Right atrium auricular region (tissue), 2 donors: ENCODE data around the gene NDUFS1. TPM values are rescaled to one million over a fixed set of nuclear protein-coding genes. Genes with fewer than 3 reads are reported as not detected.

Source experiments
- DNase-seq: peaks from one replicate; pipeline ENCODE4 v3.0.0-alpha.2; 2019; ENCODE audit warnings: low spot score
- H3K27ac ChIP-seq, 2 donors: fragments of 200-600 bp; sonication (generic); 1 replicate in 1 of 2; 2 replicates in 1 of 2; pipeline ENCODE4 v1.5.1; 2016 to 2019
- H3K27me3 ChIP-seq, 2 donors: fragments of 200-600 bp; sonication (generic); one replicate each; pipeline versions ENCODE4 v1.5.1 to v1.6.0; 2017 to 2019
- H3K36me3 ChIP-seq: fragments of 200-600 bp; sonication (generic); one replicate; pipeline ENCODE4 v1.5.1; 2016
- H3K4me1 ChIP-seq, 2 donors: fragments of 200-600 bp; sonication (generic); one replicate each; pipeline versions ENCODE4 v1.5.1 to v1.6.0; 2017 to 2019
- H3K4me3 ChIP-seq, 2 donors: fragments of 200-600 bp; sonication (generic); 1 replicate in 1 of 2; 2 replicates in 1 of 2; pipeline ENCODE4 v1.5.1; 2017 to 2019; ENCODE audit warnings: mild to moderate bottlenecking in 1 of 2, moderate library complexity in 1 of 2
- H3K9me3 ChIP-seq, 2 donors: fragments of 200-600 bp; sonication (generic); one replicate each; pipeline ENCODE4 v1.5.1; 2019
- total RNA-seq, 2 donors: library from RNA; depleted of rRNA; stranded (reverse); fragments of >200 nt; gene quantifications; one replicate each; pipeline ENCODE4 v1.1.0, GENCODE V29; 2016
- TF ChIP-seq, protein P1 (sequence below), 2 donors: fragments of 200-600 bp; sonication (generic); IDR thresholded peaks; one replicate each; pipeline ENCODE4 v1.5.1; 2019; ENCODE audit warnings: antibody characterized with exemption in 2 of 2

The NDUFS1 gene
- total RNA-seq, 2 donors from 2014 or later: 183 to 388 TPM

DNA sequence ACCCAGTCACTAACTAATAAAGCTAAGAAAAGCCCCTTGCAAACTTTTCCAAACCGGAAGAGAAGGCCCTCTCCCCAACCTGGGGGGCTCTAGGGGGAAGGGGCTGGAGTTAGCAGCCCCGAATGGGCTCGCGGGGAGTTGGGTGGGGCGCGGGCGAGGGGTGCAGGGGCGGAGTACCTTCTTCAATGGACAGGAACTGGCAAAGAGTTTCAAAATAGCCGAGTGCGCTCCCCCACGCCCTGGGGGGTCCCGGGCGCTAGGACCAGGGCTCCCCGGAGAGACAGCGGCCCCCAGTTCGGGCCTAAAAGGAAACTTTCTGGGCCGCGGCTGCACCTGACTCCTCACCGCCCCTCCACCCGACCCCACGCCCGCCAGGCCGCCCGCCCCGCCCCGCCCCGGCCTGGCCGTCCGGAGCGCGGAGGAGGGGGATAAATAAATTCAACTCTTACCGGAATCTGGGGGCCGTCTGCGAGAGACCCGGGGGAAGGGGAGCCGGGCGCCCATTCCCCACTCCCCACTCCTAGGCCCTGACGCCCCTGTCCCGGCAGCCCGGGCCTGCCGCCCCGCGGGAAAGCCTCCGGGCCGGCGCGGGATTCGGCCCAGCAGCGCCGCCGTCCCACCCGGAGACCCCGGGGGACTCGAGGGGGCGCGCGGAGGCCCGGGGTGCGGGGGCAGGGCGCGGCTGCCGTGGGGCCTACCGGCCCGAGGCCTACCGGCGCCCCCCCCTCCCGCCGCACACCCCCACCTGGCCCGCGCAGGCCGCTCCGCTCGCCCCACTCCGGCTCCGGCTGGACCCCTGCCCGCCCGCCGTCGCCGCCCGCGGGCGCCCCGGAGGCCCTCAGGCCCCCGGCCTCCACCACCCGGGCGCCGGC is 74.1 kb downstream of the NDUFS1 start:
- H3K4me1 ChIP-seq: peaks cover 0 to 19% of the 10 kb centered on the region in 2 donors
- H3K36me3 ChIP-seq: peaks cover under 1% of the 10 kb centered on the region
- peak overlapping the region; percentile 95 to 98 for H3K27ac ChIP-seq
- H3K4me3 ChIP-seq: peak overlapping the region; percentile 77 to 90
- TF ChIP-seq, protein P1, sequence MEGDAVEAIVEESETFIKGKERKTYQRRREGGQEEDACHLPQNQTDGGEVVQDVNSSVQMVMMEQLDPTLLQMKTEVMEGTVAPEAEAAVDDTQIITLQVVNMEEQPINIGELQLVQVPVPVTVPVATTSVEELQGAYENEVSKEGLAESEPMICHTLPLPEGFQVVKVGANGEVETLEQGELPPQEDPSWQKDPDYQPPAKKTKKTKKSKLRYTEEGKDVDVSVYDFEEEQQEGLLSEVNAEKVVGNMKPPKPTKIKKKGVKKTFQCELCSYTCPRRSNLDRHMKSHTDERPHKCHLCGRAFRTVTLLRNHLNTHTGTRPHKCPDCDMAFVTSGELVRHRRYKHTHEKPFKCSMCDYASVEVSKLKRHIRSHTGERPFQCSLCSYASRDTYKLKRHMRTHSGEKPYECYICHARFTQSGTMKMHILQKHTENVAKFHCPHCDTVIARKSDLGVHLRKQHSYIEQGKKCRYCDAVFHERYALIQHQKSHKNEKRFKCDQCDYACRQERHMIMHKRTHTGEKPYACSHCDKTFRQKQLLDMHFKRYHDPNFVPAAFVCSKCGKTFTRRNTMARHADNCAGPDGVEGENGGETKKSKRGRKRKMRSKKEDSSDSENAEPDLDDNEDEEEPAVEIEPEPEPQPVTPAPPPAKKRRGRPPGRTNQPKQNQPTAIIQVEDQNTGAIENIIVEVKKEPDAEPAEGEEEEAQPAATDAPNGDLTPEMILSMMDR (IDR thresholded peaks at IDR 0.05): no peak
- no peak for DNase-seq
- H3K27me3 ChIP-seq: no peaks in the 10 kb centered on the region
- no peaks in the 10 kb centered on the region for H3K9me3 ChIP-seq

DNA sequence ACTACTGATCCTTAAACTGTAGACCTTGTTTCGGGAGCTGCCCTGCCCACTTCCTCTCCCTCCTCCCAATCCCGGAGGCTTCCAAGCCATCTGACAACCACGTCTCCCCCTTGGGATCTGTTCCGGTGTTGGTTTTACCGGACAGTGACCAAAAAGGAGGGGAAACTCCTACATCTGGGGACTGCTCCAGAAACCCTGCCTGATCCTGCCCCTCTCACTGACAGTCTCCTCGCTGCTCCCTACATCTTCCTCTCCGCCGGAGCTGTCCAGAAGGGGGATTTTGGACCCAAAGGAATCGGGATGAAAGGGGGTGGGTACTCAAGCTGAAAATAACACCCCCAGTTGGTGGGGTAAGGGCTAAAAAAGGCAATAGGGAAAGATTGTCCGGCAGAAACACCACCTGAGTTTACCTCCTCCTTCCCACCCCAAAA is 74.8 kb downstream of the NDUFS1 start:
- peaks cover 0 to 19% of the 10 kb centered on the region in 2 donors for H3K4me1 ChIP-seq
- H3K9me3 ChIP-seq: no peaks in the 10 kb centered on the region

DNA sequence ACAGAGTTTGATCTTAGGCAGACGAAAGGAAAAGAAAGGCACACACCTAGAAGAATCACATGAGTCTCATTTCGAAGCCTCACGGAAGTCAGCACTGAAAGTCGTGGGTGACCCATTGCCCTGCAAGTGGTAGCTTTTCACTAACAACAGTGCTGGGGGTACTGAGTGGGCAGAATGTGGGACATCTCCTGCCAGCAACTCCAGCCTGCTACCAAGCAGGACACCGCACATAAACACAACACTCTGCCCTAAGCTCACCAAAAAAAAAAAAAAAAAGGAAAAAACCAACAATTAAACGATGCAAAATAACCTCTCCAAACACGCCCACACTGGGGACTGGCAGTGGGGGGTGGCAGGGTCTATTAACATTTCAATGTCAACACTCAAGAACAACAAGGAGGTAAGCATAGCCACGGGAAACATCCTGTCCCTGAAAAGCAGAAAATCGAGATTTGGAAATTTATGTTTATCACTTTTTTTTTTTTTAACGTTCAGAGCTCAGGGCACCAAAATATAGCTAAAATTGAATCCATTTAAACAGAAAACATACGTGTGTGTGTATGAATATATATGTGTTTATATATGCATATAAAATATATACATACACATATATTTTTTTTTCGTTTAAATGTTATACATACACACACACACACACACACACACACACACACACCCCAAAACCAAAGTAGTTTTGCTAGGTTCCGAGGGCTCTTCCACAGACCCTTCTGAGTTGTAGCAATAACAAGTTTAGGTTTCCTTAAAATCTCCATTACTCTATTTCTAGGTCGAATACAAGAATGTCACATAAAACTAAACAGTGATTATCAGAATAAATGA is 75.4 kb downstream of the NDUFS1 start:
- TF ChIP-seq, protein P1 (IDR thresholded peaks at IDR 0.05): no peak
- Histone ChIP-seq H3K27me3 (no peaks in the 10 kb centered on the region), H3K4me3 (peak overlapping the region; percentile 77 to 90), H3K27ac (peak overlapping the region; percentile 95 to 98), H3K4me1 (peaks cover 0 to 19% of the 10 kb centered on the region in 2 donors), H3K9me3 (no peaks in the 10 kb centered on the region), H3K36me3 (no peaks in the 10 kb centered on the region)
- DNase-seq: no peak

More for the DNA sequence above, 74.8 kb downstream of the NDUFS1 start:
- Histone ChIP-seq H3K36me3 (no peaks in the 10 kb centered on the region), H3K4me3 (peak overlapping the region; percentile 77 to 90), H3K27ac (peak overlapping the region; percentile 95 to 98), H3K27me3 (no peaks in the 10 kb centered on the region)
- TF ChIP-seq, protein P1 (IDR thresholded peaks at IDR 0.05): no peak
- peak; percentile 77 for DNase-seq

DNA sequence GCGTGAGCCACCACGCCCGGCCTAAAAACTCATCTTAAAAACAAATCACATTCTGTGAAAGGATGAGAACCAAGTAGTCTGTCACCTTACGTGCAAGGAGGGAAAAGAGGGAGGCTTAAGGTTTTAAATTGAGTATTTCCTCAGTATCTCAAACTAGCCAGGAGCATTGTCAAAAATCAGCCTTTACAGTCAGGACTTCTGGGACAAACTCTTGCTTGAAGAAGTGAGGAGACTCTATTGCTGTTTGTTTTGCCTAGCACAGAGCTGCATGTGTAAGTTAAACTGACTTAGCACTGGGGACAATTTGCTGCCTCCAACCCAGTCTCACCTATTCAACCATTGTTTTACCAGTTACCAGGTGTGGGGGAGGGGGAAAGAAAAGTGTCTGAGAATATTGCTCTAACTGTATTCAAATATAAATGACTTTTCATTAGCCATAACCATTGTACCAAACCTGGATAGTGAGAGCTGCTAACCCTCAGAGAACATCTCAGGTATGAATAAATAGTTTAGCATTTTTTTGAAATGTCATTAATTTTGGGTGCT is 76.9 kb downstream of the NDUFS1 start:
- Histone ChIP-seq H3K27ac (no peak overlapping the region), H3K27me3 (no peaks in the 10 kb centered on the region), H3K9me3 (no peaks in the 10 kb centered on the region), H3K4me1 (peaks cover 0 to 13% of the 10 kb centered on the region in 2 donors), H3K36me3 (no peaks in the 10 kb centered on the region), H3K4me3 (no peak overlapping the region)
- DNase-seq: no peak
- TF ChIP-seq, protein P1 (IDR thresholded peaks at IDR 0.05): no peak

DNA sequence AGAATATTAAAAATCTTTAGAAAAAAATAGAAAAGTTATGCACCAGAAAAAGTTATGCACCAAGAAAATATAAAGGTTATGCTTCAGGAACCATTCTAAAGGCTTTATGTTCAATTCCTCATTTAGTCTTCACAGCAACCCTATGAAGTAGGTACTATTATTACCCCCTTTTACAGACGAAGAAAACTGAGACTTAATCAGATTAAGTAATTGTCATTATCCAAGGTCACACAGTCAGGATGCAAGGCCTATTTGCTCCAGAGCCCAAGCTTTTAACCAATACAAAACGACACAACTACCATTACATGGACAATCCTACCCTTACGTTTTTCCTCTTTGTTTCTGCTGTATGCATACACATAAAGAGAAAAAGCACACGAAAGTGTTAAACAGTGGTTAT is 78.3 kb downstream of the NDUFS1 start:
- TF ChIP-seq, protein P1 (IDR thresholded peaks at IDR 0.05): no peak
- Histone ChIP-seq H3K36me3 (no peaks in the 10 kb centered on the region), H3K27ac (no peak overlapping the region), H3K9me3 (no peaks in the 10 kb centered on the region), H3K4me1 (peaks cover 0 to 7% of the 10 kb centered on the region in 2 donors), H3K4me3 (no peak overlapping the region), H3K27me3 (no peaks in the 10 kb centered on the region)
- no peak for DNase-seq
